Vagina (tissue), 2 donors: ENCODE data around the gene ASTN2. TPM values are rescaled to one million over a fixed set of nuclear protein-coding genes. Genes with fewer than 3 reads are reported as not detected.

ENCODE experiments used
- DNase-seq, 2 donors: peaks; one replicate each; pipeline ENCODE4 v3.0.0-alpha.2; 2017; ENCODE audit errors: extremely low spot score in 2 of 2
- H3K27ac ChIP-seq: fragments of 200-600 bp; sonication (generic); one replicate; pipeline ENCODE4 v1.5.1; 2019
- H3K27me3 ChIP-seq: fragments of 200-600 bp; sonication (generic); one replicate; pipeline ENCODE4 v1.5.1; 2019
- H3K36me3 ChIP-seq, 2 donors: fragments of 200-600 bp; sonication (generic); one replicate each; pipeline ENCODE4 v1.5.1; 2017 to 2019
- H3K4me1 ChIP-seq: fragments of 200-600 bp; sonication (generic); one replicate; pipeline ENCODE4 v1.5.1; 2019
- H3K4me3 ChIP-seq, 2 donors: fragments of 200-600 bp; sonication (generic); 1 replicate in 1 of 2; 2 replicates in 1 of 2; pipeline ENCODE4 v1.5.1; 2016 to 2019
- H3K9me3 ChIP-seq: fragments of 200-600 bp; sonication (generic); one replicate; pipeline ENCODE4 v1.5.1; 2019
- POLR2A ChIP-seq, 2 donors: fragments of 450-650 bp; IDR thresholded peaks; one replicate each; pipeline ENCODE4 v1.6.1; 2017; ENCODE audit warnings: antibody characterized with exemption in 2 of 2, mild to moderate bottlenecking in 2 of 2, moderate library complexity in 2 of 2
- POLR2AphosphoS5 ChIP-seq, 2 donors: sonication (generic); formaldehyde crosslinking; IDR thresholded peaks; one replicate each; pipeline ENCODE4 v1.9.0; 2017; ENCODE audit warnings: antibody characterized with exemption in 2 of 2, mild to moderate bottlenecking in 2 of 2, low read depth in 1 of 2; ENCODE audit not compliant: insufficient read depth in 1 of 2
- intact Hi-C: fragments of 100-400 bp; cut with DNase I; formaldehyde crosslinking; loops from one replicate; pipeline ENCODE4 v1.15.1; 2023
- total RNA-seq: library from RNA; depleted of rRNA; stranded (reverse); fragments of >200 nt; gene quantifications from one replicate; pipeline ENCODE4 v1.2.3, GENCODE V29; 2016
- TF ChIP-seq, protein P1 (sequence below), 3 experiments: fragments of 450-650 bp in 2 of 3; fragments of 200-600 bp in 1 of 3; sonication (generic) in 1 of 3; IDR thresholded peaks; one replicate each; pipeline ENCODE4 v1.5.1; 2017 to 2019; ENCODE audit warnings: antibody characterized with exemption in 3 of 3, mild to moderate bottlenecking in 2 of 3, moderate library complexity in 2 of 3

ASTN2 gene
- total RNA-seq, 1 donor from 2014 or later, result 4.4 TPM

- no peaks in the 10 kb centered on the region for H3K9me3 ChIP-seq
- H3K4me1 ChIP-seq, result peaks cover 6% of the 10 kb centered on the region
- H3K27me3 ChIP-seq, result no peaks in the 10 kb centered on the region
- no peak overlapping the region for H3K4me3 ChIP-seq
- H3K27ac ChIP-seq, result no peak overlapping the region
- no peak for DNase-seq
- intact Hi-C loops, result no loop called here
- TF ChIP-seq, protein P1, sequence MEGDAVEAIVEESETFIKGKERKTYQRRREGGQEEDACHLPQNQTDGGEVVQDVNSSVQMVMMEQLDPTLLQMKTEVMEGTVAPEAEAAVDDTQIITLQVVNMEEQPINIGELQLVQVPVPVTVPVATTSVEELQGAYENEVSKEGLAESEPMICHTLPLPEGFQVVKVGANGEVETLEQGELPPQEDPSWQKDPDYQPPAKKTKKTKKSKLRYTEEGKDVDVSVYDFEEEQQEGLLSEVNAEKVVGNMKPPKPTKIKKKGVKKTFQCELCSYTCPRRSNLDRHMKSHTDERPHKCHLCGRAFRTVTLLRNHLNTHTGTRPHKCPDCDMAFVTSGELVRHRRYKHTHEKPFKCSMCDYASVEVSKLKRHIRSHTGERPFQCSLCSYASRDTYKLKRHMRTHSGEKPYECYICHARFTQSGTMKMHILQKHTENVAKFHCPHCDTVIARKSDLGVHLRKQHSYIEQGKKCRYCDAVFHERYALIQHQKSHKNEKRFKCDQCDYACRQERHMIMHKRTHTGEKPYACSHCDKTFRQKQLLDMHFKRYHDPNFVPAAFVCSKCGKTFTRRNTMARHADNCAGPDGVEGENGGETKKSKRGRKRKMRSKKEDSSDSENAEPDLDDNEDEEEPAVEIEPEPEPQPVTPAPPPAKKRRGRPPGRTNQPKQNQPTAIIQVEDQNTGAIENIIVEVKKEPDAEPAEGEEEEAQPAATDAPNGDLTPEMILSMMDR (IDR thresholded peaks at IDR 0.05), result no peak
- TF ChIP-seq POLR2A (IDR thresholded peaks at IDR 0.05) (no peak), POLR2AphosphoS5 (IDR thresholded peaks at IDR 0.05; ENCODE audit: insufficient read depth in 1 of 2, low read depth in 1 of 2) (no peak)
- no peaks in the 10 kb centered on the region for H3K36me3 ChIP-seq
Observed at GRCh38 chr9:116706310-116707290, 708.3 kb downstream of the ASTN2 start.

DNA sequence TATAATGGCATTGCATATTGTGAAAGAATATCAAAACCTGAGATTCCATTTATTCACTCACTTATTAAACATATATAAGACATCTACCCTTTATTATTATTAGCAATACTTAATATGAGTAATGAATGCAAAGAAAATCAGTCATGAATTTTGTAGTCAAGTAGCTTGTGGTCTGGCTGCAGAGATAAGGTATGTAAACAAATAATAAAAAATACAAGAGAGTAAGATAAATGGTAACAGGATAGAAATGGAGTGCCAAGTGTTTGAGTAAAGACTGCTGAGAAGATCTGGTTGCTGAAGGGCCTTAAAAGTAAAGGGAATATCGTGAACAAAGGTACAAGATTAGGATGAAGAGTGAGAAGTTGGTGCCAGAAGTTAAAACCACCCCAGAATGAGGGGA is 709.3 kb downstream of the ASTN2 start:
- H3K36me3 ChIP-seq, result no peaks in the 10 kb centered on the region
- intact Hi-C loops, result no loop called here
- no peak for DNase-seq
- H3K27ac ChIP-seq, result no peak overlapping the region
- H3K4me3 ChIP-seq, result no peak overlapping the region
- TF ChIP-seq, protein P1 (IDR thresholded peaks at IDR 0.05), result no peak
- TF ChIP-seq POLR2AphosphoS5 (IDR thresholded peaks at IDR 0.05; ENCODE audit: insufficient read depth in 1 of 2, low read depth in 1 of 2), result no peak
- TF ChIP-seq POLR2A (IDR thresholded peaks at IDR 0.05), result no peak
- H3K9me3 ChIP-seq, result no peaks in the 10 kb centered on the region
- no peaks in the 10 kb centered on the region for H3K27me3 ChIP-seq
- H3K4me1 ChIP-seq, result peaks cover 17% of the 10 kb centered on the region

GRCh38 chr9:116704470-116704869 is 710.4 kb downstream of the ASTN2 start:
- TF ChIP-seq POLR2AphosphoS5 (IDR thresholded peaks at IDR 0.05; ENCODE audit: insufficient read depth in 1 of 2, low read depth in 1 of 2) (no peak), POLR2A (IDR thresholded peaks at IDR 0.05) (no peak)
- TF ChIP-seq, protein P1 (IDR thresholded peaks at IDR 0.05), result no peak
- peaks cover 0 to 4% of the 10 kb centered on the region in 2 donors for H3K36me3 ChIP-seq
- no peaks in the 10 kb centered on the region for H3K27me3 ChIP-seq
- intact Hi-C loops, result no loop called here
- no peak overlapping the region for H3K27ac ChIP-seq
- peaks cover 17% of the 10 kb centered on the region for H3K4me1 ChIP-seq
- no peak for DNase-seq
- H3K9me3 ChIP-seq, result no peaks in the 10 kb centered on the region
- no peak overlapping the region for H3K4me3 ChIP-seq

GRCh38 chr9:116703634-116704033 is 711.2 kb downstream of the ASTN2 start:
- Histone ChIP-seq H3K36me3 (peaks cover 0 to 12% of the 10 kb centered on the region in 2 donors), H3K4me3 (no peak overlapping the region), H3K4me1 (peaks cover 17% of the 10 kb centered on the region), H3K27me3 (no peaks in the 10 kb centered on the region), H3K27ac (no peak overlapping the region), H3K9me3 (no peaks in the 10 kb centered on the region)
- TF ChIP-seq POLR2A (IDR thresholded peaks at IDR 0.05) (no peak), POLR2AphosphoS5 (IDR thresholded peaks at IDR 0.05; ENCODE audit: insufficient read depth in 1 of 2, low read depth in 1 of 2) (no peak)
- TF ChIP-seq, protein P1 (IDR thresholded peaks at IDR 0.05), result no peak
- intact Hi-C loops, result no loop called here
- no peak for DNase-seq
